Activated naive CD8-positive, alpha-beta T cell treated with anti-CD3 and anti-CD28 coated beads, Interleukin-2, amount 50 U/mL, for 16 hours (primary cell): ENCODE results near the gene SLC35B2.
"Not testable (repeated sequence)": the region's sequence is repeated elsewhere in the genome, so short reads cannot be mapped to it uniquely, and the experiment has no call there.

Source experiments
- DNase-seq: peaks from one replicate; pipeline ENCODE4 v3.0.0-alpha.2; 2020; ENCODE audit warnings: low read depth, low spot score

Gene SLC35B2

DNA sequence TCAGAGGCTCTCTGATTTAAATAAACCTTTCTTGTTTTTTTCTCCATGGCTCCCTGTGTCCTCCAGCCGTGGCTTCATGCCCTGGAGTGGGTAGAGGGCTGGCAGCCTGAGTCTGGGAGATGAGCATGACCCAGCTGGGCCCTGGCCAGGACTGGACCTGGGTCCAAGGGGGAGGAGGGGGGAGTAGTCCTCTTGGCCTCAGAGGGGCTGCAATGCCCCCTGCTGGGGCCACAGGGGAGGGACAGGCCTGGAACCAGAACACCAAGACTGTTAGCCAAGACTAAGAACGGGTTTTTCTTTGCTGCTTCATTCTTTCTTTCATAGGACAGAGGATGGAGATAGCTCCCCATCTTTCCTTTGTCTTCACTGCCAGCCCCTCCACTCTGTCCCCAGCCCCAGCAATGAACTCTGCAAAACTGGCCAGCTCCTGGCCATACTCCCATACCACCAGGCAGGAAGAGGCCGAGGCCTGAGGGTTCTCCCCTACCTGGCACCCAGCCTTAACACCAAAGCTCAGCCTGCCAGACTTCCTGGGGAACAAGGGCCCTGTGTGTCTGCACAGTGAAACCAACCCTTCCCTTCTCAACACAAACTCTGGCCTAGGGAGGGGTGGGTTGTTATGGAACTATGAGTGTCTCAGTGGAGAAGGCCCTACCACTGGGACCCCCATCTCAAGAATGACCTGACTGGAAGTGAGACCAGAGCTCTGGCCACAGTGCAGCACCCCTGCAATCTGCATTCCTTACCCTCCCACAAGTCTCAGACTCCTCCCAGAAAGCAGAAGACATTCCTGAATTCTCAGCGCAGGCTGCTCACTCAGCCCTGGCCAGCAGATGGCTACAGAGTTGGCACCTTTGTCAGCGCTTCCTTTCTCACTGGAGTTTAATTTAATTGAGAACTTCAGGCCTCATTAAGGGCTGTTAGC, 23.0 kb downstream of the SLC35B2 start:
- DNase-seq: no peak

DNA sequence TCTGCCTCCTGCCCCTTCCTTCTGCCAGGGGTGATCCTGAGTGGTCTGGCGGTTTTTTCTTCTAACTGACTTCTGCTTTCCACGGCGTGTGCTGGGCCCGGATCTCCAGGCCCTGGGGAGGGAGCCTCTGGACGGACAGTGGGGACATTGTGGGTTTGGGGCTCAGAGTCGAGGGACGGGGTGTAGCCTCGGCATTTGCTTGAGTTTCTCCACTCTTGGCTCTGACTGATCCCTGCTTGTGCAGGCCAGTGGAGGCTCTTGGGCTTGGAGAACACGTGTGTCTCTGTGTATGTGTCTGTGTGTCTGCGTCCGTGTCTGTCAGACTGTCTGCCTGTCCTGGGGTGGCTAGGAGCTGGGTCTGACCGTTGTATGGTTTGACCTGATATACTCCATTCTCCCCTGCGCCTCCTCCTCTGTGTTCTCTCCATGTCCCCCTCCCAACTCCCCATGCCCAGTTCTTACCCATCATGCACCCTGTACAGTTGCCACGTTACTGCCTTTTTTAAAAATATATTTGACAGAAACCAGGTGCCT, 23.7 kb downstream of the SLC35B2 start:
- DNase-seq: no peak

DNA sequence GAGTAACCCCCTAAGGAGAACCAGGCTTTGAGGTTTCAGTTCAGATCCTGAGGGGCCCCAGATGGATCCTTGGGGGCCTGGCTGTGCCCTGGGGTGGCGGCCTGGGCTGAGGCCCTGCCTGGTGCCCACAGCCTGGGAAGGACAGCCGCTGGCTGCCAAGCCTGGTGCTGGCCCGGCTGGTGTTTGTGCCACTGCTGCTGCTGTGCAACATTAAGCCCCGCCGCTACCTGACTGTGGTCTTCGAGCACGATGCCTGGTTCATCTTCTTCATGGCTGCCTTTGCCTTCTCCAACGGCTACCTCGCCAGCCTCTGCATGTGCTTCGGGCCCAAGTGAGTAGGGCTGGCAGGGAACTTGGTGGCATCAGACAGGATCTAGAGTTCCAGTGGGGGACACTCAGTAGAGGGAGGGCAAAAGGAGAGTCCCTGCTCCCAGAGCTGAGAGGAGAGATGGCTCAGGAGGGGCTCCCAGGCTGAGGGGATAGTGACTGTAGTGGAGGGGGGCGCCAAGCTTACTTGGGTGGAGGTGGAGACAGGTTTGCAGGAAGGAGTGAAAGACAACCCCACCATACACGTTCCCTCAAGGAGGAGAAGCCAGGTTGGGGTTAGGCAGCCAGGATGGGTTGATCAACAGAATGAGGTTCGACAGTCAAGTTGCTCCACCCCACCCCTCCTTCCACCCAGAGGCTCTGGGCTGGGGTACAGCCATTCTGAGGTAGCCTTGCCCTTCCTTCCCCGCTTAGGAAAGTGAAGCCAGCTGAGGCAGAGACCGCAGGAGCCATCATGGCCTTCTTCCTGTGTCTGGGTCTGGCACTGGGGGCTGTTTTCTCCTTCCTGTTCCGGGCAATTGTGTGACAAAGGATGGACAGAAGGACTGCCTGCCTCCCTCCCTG, 24.4 kb downstream of the SLC35B2 start:
- no peak for DNase-seq

DNA sequence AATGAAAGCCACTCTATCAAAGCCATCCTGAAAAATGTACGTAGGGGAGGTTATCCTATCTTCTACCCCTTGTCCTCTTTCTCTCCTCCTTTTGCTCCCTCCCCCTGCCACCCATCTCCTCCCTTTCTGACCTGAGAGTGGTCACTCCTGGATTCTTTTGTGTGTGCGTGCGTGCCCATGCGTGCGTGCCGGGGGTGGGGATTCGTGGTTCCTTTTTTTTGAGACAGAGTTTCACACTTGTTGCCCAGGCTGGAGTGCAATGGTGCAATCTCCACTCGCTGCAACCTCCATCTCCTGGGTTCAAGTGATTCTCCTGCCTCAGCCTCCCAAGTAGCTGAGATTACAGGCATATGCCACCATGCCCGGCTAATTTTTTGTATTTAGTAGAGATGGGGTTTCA, 25.9 kb downstream of the SLC35B2 start:
- not testable (repeated sequence) for DNase-seq

DNA sequence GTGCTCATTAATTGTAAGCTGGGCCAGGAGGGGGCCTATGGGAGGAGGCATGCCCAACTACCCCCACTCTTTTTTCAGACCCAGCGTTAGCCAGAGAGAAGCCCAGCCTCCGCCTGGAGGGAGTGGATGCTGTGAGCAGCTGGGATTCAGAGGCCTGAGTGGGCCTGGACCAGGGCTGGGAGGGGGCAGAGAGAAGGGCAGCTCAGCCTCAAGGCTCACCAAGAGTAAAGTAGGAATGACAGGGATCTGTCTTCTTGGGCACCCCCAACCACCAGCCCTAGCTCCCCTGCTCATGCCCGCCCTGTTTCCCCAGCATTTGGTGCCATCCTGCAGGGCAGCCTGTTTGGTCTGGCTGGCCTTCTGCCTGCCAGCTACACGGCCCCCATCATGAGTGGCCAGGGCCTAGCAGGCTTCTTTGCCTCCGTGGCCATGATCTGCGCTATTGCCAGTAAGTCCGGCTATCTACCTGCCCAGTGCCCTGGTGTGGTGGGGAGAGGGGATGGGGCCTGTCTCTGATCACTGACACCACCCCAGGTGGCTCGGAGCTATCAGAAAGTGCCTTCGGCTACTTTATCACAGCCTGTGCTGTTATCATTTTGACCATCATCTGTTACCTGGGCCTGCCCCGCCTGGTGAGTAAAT, 27.2 kb downstream of the SLC35B2 start:
- DNase-seq: no peak

DNA sequence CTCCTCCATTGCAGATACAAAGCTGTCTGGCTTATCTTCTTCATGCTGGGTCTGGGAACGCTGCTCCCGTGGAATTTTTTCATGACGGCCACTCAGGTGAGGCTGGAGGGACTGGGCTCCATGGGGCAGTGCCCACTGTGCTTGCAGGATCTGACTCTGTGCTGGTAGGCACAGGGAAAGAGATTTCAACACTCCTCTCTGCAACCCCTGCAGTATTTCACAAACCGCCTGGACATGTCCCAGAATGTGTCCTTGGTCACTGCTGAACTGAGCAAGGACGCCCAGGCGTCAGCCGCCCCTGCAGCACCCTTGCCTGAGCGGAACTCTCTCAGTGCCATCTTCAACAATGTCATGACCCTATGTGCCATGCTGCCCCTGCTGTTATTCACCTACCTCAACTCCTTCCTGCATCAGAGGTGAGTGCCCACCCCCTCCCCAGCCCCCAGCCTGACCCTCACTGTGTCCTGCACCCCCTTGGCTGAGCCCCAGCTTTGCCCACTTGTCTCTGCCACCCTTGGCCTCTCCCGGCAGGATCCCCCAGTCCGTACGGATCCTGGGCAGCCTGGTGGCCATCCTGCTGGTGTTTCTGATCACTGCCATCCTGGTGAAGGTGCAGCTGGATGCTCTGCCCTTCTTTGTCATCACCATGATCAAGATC, 27.8 kb downstream of the SLC35B2 start:
- DNase-seq: no peak

DNA sequence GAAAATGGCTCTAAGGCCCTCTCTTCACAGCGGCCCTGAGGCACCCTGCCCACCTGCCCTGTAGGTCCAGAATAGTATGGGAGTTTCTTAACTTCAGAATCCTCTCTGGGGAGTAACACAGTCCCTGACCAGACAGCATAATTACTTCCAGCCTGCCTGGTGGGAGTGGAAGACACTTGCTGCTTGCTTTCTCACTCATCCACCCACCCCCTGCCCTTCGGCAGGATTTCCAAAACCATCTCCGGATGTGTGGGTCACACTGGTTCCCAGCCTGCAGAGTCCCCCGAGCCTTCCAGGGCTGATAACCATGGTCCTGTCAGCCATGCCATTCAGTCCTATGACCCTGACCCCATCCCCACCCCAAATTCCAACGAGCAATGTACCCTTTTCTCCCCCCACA, 28.5 kb downstream of the SLC35B2 start:
- no peak for DNase-seq

DNA sequence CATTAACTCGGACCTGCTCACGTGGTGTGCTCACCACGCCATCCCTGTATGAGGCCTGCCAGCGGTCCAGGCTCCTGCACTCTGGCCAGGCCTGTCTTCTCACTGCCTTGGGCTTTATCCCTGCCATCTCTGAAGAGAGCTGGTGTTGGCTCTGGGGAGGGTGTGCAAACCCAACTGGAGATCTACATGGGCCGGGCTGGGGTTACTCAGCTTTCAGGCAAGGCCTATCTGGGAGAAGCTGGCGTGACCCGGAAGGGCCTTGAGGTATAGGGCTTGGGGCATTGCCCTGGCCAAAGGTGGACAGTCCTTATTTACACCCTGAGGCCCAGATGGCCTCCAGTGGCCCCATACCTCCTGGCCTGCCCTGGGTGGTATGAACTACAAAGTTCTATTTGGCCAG, 28.9 kb downstream of the SLC35B2 start:
- DNase-seq: no peak

DNA sequence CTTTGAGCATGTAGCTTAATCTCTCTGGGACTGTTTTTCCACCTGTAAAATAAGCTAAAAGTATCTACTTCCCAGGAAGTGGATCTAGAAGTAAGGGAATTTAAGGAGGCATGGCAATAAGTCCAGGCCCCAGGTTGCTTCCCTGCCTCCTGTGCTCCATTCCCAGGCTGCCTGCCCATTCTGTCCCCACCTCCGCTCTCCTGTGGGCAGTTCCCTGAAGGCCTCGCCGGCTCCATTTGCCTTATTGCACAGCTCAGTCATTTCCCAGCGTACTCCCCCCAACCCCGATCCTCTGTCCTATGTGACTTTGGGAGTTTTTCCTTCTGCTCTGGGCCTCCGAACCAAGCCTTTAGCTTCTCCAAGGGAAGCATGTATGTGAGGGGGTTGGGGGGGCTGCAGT, 29.3 kb downstream of the SLC35B2 start:
- no peak for DNase-seq

DNA sequence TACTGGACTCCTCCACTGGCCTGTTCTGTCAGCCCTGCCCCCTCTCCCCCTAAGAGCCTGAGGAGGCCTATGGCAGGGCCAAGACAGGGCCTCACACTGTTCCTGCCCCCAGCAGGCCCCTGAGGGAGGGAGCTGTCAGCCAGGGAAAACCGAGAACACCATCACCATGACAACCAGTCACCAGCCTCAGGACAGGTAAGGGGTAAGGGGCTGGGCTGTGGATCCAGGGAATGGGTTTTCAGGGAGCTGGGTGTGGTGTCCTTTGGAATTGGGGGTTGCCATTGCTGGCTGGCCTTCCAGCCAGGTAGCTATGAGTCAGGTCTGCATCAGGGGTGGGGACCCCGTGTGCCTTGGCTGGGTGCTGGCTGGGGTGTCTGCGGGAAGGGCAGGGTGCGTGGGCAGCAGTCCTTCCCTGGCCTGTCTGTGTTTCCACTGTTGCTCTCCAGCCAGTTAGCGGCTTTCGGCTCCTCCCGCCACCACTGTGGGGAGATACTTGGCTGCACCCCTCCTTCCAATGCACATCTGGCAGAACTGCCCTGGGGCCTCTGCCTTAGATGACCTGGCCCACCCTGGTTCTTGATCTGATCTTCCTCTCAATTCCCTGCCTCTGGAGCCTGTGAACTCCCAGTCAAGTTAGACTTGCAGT, 30.1 kb downstream of the SLC35B2 start:
- no peak for DNase-seq

DNA sequence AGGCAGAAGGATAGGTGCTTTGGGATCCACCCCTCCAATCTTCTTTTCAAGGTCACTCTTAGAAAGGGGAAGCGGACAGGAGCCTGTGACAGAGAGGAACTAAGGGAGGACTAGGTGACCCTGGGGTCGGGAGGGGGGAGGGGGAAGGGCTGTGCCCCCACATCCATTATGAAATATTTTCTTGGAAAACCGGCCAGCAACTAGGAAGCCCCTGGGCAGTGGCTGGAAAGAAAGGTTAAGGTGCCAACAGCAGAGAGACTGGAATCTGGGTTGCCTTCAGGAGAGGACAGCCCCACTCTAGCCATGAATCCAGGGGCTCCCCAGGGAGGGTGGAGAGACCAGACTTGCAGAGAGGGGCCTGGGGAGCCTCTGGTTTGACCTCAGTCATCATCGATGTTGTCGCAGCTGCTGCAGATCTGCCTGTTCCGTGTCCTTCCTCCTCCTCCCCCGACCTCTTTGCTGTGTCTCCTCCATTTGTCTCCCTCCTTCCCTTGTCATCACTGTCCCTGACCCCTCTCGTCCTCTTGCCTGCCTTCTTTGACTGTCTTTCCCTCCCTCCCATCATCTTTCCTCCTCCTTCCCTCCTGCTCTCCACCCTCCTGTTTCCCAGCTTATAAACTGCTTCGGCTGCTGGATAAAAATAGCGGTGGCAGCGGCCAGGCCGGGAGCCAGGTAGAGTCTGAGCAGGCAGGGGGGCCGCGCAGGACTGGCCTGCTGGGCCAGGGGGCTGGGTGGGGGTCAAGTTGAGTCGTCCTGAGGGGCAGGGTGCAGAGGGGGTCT, 30.8 kb downstream of the SLC35B2 start:
- no peak for DNase-seq

DNA sequence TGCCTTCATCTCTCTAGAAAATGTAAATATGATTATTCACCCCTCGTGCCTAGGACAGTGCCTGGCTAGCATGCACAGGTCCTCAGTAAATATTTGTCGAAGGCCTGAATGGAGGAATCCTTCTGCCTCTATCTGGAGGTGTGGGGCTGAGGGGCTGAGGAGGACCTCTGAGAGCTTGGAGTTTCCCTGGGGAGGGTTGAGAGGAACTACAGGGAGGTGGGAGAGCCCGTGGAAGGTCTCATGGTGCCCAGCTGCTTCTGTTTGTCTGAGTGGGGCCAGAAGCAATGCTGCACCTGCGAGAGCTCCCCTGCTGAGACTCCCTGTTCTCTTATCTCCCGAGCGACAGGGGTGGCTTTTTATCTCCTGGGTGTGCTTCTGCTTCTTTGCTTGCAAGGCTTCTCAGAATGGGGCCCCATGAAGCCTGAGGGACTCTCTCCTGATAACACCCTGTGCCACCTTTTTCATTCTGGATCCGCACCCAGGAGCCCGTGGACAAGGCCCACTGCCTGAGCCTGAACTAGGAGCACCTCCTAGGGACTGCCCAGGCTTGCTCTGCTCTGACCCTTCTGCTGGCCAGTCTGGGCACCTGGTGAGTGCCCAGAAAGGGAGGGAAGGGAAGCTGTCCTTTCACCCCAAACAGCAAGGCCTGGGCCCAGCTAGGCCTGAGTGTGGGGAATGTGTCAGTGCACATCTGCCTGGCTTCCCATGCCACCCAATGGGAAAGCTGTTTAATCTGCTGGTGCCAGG, 31.6 kb downstream of the SLC35B2 start:
- DNase-seq: no peak

DNA sequence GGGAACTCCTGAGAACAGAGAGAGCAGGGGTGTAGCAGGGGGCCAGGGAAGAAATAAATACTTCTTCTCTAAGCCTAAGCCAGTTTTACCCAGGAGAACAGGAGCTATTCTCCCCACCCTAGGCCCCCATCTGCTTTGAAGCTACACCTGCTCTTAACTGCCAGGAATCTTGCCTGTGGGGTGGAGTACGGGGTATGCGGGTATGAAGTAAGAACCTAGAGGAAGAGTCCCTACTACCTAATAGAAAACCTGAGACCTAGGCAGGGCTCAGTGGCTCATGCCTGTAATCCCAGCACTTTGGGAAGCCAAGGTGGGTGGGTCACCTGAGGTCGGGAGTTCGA, 32.4 kb downstream of the SLC35B2 start:
- DNase-seq: no peak

DNA sequence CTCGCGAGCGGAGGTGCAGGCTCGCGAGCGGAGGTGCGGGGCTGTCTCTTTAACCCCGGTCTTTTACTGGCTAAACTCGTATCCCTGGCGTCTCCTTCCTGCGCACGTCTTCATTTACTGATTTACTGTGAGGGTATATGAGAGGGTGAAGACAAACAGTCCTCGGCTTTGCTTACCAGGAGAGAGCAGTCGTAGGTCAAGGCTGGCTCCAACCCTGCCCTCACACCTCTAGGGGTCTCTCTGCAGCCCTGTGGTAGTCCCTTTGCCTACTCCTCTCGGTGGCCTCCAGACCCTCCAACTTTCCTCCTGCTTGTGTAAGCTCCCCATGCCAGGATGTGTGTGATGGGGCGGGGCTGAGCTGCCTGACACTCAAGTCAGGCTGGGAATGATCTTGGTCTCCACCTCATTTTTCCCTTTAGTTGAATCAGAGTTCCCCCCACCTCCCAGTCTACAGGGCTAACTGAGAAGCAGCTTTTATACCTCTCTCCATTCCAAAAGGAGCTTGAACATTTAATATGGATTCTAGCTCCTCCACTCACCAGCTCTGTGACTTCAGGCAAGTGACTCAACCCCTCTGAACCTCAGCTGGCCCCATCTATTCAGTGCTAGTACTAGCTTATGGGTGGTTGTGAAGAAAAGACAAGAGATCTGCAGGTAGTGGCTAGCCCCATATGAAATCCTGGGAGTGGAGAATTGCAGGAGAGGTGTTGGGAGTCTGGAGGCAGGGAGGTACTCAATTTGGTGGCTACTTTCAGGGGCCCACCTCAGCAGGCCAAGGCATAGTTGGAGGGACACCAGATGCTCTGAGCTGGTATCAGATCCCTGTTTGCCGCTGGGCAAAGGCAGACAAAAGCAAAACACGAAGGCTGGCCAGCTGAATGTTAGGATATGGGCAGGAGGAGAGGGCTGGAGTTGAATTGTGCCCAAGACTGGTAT, 33.0 kb downstream of the SLC35B2 start:
- no peak for DNase-seq

DNA sequence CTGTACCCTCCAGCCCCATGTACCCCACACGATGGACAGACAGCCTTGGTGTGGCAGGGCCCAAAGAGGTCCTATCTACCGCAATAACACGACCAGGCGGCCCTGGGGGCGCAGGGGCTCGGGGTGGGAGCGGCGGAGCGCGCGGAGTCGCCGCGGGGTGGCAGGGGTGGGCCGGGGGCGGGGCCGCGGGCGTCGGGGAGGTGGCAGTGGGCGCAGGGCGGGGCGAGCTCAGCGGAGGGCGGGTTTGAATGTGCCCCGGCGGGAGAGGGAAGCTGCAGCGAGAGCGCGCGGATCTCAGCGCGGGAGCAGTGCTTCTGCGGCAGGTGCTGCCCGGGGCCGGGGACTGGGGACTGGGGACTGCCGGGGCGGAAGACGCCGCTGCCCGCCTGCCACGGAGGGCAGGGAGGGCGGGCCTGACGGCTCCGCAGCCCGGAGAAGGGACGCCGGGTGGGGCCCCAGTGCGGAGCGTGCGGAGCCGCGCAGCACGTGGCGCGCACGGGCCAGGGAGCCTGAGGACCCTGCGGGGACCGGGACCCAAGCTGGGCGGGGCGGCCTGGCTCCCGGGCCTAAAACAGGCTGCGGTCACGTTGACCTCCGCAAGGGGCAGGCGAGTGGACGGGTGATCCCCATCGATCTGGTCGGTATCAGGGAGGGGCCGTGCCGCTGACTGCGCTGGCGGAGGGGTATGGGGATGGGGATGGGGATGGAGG, 33.9 kb downstream of the SLC35B2 start, which contains the start of gene SLC29A1:
SLC29A1 (plus strand) TSS at position 277 of the 710 bp plus-strand sequence. CDS start 3,719 bp downstream, outside the sequence.
- DNase-seq: peak; percentile 66

DNA sequence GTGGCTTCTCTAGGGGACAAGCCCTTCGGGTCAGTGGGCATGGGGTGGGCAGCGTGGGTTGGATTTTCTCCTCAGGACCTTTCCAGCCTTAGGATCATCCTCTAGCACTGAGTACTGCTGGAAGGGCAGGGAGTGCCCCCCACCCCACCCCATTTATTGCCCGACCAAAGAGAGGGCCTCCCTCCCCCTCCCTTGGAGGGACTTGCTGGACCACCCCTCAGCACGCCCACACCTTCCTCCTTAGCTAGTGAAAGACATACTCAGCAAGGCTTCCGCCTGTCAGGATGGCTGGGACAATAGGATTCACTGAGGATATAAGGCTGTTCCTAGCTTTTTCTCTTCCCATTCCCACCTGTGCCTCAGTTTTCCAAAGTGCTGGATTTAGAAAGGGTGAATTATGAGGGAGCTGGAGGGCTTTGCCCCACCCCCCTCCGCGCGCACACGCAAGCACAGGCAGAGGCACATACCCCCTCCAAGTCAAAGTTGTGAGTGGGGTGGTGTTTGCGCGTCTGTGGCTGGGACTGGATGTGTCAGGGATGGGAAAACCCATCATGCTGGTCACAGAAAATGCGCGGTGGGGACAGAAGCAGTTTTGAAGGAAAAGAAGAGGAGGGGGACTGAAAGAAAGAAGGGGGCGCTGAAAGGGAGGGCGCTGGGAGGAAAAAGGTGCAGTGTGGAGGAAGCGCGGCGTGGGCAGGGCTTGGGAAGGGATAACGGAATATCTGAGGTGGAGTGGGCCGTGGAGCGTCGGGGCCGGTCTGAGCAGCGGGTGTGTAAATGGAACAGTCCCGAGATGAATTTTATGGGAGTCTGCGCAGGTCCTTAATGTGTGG, 34.6 kb downstream of the SLC35B2 start:
- DNase-seq: no peak

DNA sequence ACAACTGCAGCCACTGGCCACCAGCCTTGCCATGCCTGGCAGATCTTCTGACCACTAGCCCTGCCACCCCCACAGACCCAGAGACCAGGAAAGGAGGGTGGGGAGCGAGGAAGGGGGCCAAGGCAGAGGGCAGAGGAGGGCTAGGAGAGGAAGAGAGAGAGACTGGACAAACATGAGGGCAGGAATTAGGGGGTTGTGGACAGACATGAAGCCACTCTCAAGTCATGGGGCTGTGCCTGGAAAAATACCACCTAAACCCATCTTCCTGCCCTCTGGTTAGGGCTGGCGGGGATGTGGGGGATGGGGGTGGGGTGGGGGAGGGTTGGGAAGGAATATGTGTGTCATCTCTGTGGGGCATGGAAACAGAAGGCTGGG, 35.4 kb downstream of the SLC35B2 start:
- no peak for DNase-seq
